GM21447 (cell line): ENCODE data around the gene TSPAN1.
"Not testable (repeated sequence)": the region's sequence is repeated elsewhere in the genome, so short reads cannot be mapped to it uniquely, and the experiment has no call there.

ENCODE experiments used
- ATAC-seq: cut with Tn5 transposase; IDR thresholded peaks from one replicate; pipeline ENCODE4 v1.9.1; 2021; ENCODE audit not compliant: unreplicated experiment

Gene TSPAN1

DNA sequence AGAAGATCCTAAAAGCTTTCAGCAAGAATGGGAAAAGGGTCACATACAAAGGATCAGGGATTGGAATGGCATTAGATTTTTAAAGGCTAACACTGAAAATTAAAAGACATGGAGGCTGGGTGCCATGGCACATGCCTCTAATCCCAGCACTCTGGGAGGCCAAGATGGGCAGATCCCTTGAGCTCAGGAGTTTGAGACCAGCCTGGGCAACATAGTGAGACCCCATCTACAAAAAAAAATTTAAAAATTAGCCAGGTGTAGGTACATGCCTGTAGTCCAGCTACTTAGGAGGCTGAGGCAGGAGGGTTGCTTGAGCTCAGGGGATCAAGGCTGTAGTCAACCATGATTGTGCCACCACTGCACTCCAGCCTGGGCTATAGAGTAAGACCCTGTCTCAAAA is 40.6 kb downstream of the TSPAN1 start:
- no peak for ATAC-seq

DNA sequence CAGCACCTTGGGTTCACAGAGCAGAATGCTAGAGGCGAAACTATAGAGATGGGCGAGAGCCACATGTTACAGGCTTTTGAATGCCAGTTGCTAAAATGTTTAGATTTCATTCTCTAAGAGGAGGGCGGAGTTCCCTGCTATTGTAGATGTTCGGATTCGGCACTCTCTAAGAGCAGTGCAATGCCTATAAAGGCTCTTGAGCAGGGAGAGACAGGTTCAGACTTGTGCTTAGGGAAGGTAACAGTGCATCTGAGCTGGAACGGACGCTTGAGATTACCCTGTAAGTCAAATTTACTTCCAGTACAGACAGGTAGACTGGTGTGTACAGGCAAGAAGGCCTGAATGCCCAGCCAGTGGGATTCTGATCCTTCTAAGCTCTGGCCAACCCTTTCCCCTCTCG is 43.6 kb downstream of the TSPAN1 start:
- ATAC-seq: no peak

DNA sequence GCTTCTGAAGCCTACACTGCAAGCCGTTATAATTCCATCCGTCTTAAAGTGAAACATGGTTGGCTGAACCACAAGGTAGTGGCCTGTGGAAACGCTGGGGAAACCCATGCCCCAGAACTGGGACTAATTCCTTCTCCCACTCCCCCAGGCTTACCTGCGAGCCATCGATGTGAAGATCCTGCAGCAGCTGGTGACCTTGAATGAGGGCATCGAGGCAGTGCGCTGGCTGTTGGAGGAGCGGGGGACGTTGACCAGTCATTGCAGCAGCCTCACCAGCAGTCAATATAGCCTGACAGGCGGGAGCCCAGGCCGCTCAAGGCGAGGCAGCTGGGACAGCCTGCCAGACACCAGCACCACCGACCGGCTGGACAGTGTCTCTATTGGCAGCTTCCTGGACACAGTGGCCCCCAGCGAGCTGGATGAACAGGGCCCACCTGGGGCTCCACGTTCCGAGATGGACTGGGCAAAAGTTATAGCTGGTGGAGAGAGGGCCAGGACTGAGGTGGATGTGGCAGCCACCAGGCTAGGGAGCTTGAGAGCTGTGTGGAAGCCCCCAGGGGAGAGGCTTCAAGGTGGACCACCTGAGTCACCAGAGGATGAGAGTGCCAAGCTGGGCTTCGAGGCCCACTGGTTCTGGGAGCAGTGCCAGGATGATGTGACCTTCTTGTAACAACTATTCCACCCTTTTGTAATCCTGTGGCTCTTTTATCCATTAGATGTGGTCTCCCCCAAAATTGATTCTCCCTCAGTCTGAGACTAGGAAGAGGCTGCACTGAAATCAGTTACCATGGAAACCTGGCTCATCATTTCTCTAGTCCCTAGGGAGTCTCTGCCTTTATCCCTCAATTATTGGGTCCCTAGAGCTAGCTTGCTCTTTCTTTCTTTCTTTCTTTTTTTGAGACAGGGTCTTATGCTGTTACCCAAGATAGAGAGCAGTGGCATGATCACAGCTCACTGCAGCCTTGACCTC is 44.9 kb downstream of the TSPAN1 start:
- no peak for ATAC-seq

DNA sequence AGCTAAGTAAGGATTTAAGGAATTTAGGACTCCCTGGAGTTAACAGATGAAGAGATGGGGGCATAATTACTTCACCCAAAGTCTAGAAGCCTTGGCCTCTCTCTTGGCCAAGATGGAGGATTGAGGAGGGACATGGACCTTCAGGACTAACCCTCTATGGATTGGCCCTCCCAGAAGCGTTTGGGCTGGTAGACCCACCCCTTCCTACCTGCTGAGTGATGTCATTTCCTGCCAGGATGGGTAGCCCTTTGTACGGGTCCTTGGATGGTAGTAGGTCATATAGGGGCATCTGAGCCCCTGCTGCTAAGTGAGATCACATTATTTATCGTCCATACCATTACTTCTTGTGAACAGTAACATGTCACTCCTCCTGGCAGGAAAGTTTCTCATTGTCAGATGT is 45.9 kb downstream of the TSPAN1 start:
- ATAC-seq: no peak

DNA sequence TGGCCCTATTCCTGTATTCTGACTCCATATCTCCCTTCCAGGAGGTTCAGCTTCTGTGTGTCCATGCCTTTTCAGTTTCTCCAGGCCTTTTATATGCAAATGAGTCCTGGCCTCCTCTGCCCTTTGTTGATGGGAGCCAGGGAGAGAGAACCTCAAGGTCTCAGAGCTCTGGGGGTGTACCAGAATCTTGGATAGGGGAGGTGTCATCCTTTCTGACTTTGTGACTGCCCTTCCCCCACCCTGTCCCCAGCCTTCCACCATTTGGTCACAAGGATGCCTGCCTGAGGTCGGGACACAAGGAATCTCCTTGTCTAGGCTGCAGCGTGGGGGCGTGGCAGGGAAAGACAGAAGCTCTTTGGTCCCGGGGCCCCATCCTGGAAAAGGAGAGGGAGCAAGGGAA is 46.9 kb downstream of the TSPAN1 start:
- no peak for ATAC-seq

DNA sequence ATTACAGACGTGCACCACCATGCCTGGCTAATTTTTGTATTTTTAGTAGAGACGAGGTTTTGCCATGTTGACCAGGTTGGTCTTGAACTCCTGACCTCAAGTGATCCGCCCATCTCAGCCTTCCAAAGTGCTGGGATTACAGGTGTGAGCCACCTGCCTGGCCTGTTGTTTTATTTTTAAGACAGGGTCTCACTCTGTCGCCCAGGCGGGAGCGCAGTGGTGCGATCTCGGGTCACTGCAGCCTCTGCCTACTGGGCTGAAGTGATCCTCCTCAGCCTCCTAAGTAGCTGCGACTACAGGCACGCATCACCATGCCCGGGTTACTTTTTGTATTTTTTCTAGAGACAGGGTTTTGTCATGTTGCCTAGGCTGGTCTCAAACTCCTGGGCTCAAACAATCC is 48.2 kb downstream of the TSPAN1 start:
- not testable (repeated sequence) for ATAC-seq

DNA sequence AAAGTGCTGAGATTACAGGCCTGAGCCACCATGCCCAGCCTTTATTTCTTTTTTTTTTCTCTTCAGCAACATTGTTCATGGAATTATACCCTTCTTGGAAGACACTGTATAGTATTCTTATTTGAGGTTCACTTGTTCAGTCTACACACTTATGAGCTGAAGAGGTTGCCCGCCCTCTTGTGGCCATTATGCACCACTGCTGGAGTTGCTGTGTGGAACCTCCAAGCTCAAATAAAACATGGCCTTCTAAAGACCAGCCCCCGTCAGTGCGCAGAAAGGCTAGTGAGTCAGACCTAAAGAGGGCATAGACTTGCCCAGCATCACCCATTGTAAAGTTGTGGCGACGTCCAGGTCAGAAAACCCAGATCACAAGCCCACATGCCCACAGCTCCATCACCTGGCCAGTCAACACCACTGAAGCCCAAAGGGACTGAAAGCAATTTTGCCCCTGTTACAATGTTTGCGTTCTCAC is 48.6 kb downstream of the TSPAN1 start:
- ATAC-seq: no peak

DNA sequence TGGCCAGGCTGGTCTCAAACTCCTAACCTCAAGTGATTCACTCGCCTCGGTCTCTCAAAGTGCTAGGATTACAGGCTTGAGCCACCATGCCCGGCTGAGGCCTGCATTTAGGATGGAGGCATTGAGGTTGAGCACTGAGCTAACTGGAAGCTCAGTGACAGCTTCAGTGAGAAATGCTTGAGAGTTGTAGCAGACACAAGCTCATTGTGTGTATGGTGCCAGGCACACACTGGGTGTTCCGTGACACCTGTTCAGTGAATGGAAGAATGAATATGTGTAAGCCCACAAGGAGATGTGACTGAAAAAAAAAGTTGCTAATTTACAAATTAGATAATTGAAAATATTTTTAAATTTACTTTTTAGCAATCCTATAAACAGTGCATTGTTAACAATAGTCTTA is 50.1 kb downstream of the TSPAN1 start:
- ATAC-seq: no peak

DNA sequence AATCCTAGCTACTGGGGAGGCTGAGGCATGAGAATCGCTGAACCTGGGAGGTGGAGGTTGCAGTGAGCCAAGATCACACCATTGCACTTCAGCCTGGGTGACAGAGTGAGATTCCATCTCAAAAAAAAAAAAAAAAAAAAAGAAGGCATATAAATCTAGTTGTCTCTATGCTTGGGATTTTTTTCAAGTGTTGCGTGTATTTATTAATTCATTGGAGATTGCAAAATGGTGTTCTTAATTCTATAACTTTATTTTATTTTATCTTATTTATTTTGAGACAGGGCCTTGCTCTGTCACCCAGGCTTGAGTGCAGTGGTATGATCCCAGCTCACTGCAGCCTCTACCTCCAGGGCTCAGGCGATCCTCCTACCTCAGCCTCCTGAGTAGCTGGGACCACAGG is 56.3 kb downstream of the TSPAN1 start:
- not testable (repeated sequence) for ATAC-seq
